ENCODE results near the gene C3orf18. TPM values are rescaled to one million over a fixed set of nuclear protein-coding genes. Genes with fewer than 3 reads are reported as not detected.

The C3orf18 gene
- total and polyA plus RNA-seq, 10 of the 15 experiments (the other 5 are each of a cell fraction or from before 2014, with no cell fraction given) = 0.06 to 3.2 (median 0.66) TPM

- TF ChIP-seq ZNF687 (IDR thresholded peaks at IDR 0.05) = no peak
- TF ChIP-seq MXI1 (IDR thresholded peaks at IDR 0.05; ENCODE audit: low read depth, low read length) = no peak
- no peak for TF ChIP-seq IKZF2 (IDR thresholded peaks at IDR 0.05)
- TF ChIP-seq ZBTB11 (CRISPR knock-in tag; IDR thresholded peaks at IDR 0.05) = no peak
- no peak for TF ChIP-seq RELA (IDR thresholded peaks at IDR 0.05; ENCODE audit: borderline replicate concordance, partially characterized antibody)
- no peak for TF ChIP-seq E4F1 (IDR thresholded peaks at IDR 0.05; ENCODE audit: borderline replicate concordance, partially characterized antibody)
- no peak for TF ChIP-seq KDM1A (IDR thresholded peaks at IDR 0.05; ENCODE audit: borderline replicate concordance)
- TF ChIP-seq PRDM15 (CRISPR knock-in tag; IDR thresholded peaks at IDR 0.05) = no peak
- TF ChIP-seq PKNOX1 (IDR thresholded peaks at IDR 0.05) = peak; percentile 99
- no peak for TF ChIP-seq IRF4 (IDR thresholded peaks at IDR 0.05; ENCODE audit: low read depth, low read length)
- no peak for TF ChIP-seq BRCA1 (IDR thresholded peaks at IDR 0.05; ENCODE audit: low read depth, low read length)
- TF ChIP-seq SMARCA5 (IDR thresholded peaks at IDR 0.05) = peak; percentile 69; the same call in 1 of the 2 replicates
- TF ChIP-seq DPF2 (IDR thresholded peaks at IDR 0.05) = peak; percentile 97
- TF ChIP-seq TBL1XR1 (IDR thresholded peaks at IDR 0.05; ENCODE audit: low read depth, low read length) = no peak
Measured at GRCh38 chr3:50567386-50568167, at the start of gene C3orf18 (continued).
